K562 (cell line): Measurements from ENCODE around the gene CAMK1D. TPM values are rescaled to one million over a fixed set of nuclear protein-coding genes. Genes with fewer than 3 reads are reported as not detected.

Source experiments
- HCFC1 ChIP-seq: IDR thresholded peaks from 2 replicates; pipeline ENCODE4 v1.6.1; 2012; ENCODE audit warnings: low read depth, low read length, improper control_type of control experiment
- NRF1 ChIP-seq, 2 experiments: fragments of 450-650 bp; IDR thresholded peaks in 1 of 2; conservative IDR thresholded peaks in 1 of 2; 2 replicates each; pipeline ENCODE4 v1.6.1; 2014; ENCODE audit warnings: mild to moderate bottlenecking in 2 of 2
- SP1 ChIP-seq: sonication (generic); formaldehyde crosslinking; IDR thresholded peaks from 2 replicates; pipeline ENCODE4 v1.8.1; 2022; ENCODE audit warnings: mild to moderate bottlenecking, missing genetic modification reagents
- XRCC5 ChIP-seq: fragments of 200-400 bp; formaldehyde crosslinking; IDR thresholded peaks from 2 replicates; pipeline ENCODE4 v1.6.1; 2017; ENCODE audit warnings: low read depth, mild to moderate bottlenecking, low read length
- ZNF644 ChIP-seq: fragments of 200-800 bp; sonication (Bioruptor generic); IDR thresholded peaks from 2 replicates; pipeline ENCODE4 v1.6.1; 2016; ENCODE audit warnings: low read depth, missing genetic modification characterization, missing compliant biosample characterization
- polyA plus RNA-seq, 8 experiments: library from polyadenylated mRNA; depleted of rRNA in 4 of 8; stranded (reverse) in 5 of 8; unstranded in 3 of 8; fragments of >200 nt; fragmentation: Nextera tagmentation in 2 of 8; fragmentation: Illumina TruSeq in 1 of 8; extraction: Ambion mirVana in 2 of 8; extraction: Trizol in 1 of 8; gene quantifications; 2 replicates each; pipeline versions ENCODE4 v1.2.1 to v1.2.3, GENCODE V29; 2011 to 2014; ENCODE audit warnings: inconsistent platforms in 1 of 8, missing spikeins in 1 of 8
- total RNA-seq, 7 experiments: library from RNA; depleted of rRNA in 6 of 7; stranded (reverse); fragments of >200 nt in 6 of 7; fragmentation: Illumina TruSeq in 2 of 7; extraction: Trizol in 2 of 7; gene quantifications; 2 replicates each; pipeline versions ENCODE4 v1.2.1 to v1.2.3, GENCODE V29; 2011 to 2021; ENCODE audit warnings: low replicate concordance in 1 of 7
- TF ChIP-seq, protein P1 (sequence below), 2 experiments: fragments of 450-650 bp in 1 of 2; sonication (generic) in 1 of 2; formaldehyde crosslinking in 1 of 2; IDR thresholded peaks; 2 replicates each; pipeline versions ENCODE4 v1.7.1 to v1.9.0; 2016 to 2022; ENCODE audit warnings: inconsistent platforms in 1 of 2, mild to moderate bottlenecking in 1 of 2, missing genetic modification reagents in 1 of 2
- TF ChIP-seq, protein P2 (sequence below): fragments of 250-450 bp; sonication (Bioruptor Pico); IDR thresholded peaks from 2 replicates; pipeline ENCODE4 v1.4.0; 2020; ENCODE audit warnings: mild to moderate bottlenecking, moderate library complexity
- TF ChIP-seq, protein P3 (sequence below): fragments of 450-650 bp; IDR thresholded peaks from 2 replicates; pipeline ENCODE4 v1.7.1; 2018; ENCODE audit warnings: mild to moderate bottlenecking, low read depth; ENCODE audit not compliant: partially characterized antibody
- TF ChIP-seq, protein P4 (sequence below): fragments of 200-800 bp; sonication (Bioruptor generic); IDR thresholded peaks from 2 replicates; pipeline ENCODE4 v1.6.1; 2017; ENCODE audit warnings: missing genetic modification characterization, missing compliant biosample characterization
- TF ChIP-seq, protein P5 (sequence below): fragments of 450-650 bp; IDR thresholded peaks from one replicate; pipeline ENCODE4 v1.6.1; 2018; ENCODE audit warnings: mild to moderate bottlenecking, moderate library complexity; ENCODE audit not compliant: partially characterized antibody

The CAMK1D gene
- total and polyA plus RNA-seq, 9 of the 15 experiments (the other 6 are each of a cell fraction or from before 2014, with no cell fraction given) = 0.12 to 0.24 (median 0.20) TPM; not detected in 5

DNA sequence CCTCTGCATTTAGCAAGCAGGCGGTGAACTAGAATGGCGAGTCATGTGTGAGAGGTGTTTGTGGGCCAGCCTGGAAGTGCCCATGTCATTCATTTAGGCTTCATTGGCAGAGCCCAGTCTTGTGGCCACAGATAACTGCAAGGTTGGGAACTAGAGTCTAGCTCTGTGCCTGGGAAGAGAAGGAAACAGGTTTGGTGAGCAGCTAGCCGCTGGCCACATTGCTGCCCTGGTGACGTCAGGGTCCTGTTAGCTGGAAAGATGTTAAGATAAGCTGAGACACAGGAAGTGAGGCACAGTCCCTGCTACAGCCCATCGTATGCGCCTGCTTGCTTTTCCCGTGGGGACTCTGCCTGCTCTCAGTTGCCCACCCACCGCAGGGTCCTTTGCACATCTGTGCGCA lies 185.5 kb downstream of the CAMK1D start (continued):
- TF ChIP-seq, protein P1, sequence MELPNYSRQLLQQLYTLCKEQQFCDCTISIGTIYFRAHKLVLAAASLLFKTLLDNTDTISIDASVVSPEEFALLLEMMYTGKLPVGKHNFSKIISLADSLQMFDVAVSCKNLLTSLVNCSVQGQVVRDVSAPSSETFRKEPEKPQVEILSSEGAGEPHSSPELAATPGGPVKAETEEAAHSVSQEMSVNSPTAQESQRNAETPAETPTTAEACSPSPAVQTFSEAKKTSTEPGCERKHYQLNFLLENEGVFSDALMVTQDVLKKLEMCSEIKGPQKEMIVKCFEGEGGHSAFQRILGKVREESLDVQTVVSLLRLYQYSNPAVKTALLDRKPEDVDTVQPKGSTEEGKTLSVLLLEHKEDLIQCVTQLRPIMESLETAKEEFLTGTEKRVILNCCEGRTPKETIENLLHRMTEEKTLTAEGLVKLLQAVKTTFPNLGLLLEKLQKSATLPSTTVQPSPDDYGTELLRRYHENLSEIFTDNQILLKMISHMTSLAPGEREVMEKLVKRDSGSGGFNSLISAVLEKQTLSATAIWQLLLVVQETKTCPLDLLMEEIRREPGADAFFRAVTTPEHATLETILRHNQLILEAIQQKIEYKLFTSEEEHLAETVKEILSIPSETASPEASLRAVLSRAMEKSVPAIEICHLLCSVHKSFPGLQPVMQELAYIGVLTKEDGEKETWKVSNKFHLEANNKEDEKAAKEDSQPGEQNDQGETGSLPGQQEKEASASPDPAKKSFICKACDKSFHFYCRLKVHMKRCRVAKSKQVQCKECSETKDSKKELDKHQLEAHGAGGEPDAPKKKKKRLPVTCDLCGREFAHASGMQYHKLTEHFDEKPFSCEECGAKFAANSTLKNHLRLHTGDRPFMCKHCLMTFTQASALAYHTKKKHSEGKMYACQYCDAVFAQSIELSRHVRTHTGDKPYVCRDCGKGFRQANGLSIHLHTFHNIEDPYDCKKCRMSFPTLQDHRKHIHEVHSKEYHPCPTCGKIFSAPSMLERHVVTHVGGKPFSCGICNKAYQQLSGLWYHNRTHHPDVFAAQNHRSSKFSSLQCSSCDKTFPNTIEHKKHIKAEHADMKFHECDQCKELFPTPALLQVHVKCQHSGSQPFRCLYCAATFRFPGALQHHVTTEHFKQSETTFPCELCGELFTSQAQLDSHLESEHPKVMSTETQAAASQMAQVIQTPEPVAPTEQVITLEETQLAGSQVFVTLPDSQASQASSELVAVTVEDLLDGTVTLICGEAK (IDR thresholded peaks at IDR 0.05) = no peak
- TF ChIP-seq, protein P1 (CRISPR knock-in tag; IDR thresholded peaks at IDR 0.05) = no peak
- TF ChIP-seq ZNF644 (tag) = no peak
- TF ChIP-seq, protein P2, sequence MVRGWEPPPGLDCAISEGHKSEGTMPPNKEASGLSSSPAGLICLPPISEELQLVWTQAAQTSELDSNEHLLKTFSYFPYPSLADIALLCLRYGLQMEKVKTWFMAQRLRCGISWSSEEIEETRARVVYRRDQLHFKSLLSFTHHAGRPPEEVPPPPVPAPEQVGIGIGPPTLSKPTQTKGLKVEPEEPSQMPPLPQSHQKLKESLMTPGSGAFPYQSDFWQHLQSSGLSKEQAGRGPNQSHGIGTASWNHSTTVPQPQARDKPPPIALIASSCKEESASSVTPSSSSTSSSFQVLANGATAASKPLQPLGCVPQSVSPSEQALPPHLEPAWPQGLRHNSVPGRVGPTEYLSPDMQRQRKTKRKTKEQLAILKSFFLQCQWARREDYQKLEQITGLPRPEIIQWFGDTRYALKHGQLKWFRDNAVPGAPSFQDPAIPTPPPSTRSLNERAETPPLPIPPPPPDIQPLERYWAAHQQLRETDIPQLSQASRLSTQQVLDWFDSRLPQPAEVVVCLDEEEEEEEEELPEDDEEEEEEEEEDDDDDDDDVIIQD (CRISPR knock-in tag) = no peak
- no peak for TF ChIP-seq NRF1 (conservative IDR thresholded peaks at IDR 0.05 in 1 of 2, IDR thresholded peaks at IDR 0.05 in 1 of 2)
- TF ChIP-seq, protein P3, sequence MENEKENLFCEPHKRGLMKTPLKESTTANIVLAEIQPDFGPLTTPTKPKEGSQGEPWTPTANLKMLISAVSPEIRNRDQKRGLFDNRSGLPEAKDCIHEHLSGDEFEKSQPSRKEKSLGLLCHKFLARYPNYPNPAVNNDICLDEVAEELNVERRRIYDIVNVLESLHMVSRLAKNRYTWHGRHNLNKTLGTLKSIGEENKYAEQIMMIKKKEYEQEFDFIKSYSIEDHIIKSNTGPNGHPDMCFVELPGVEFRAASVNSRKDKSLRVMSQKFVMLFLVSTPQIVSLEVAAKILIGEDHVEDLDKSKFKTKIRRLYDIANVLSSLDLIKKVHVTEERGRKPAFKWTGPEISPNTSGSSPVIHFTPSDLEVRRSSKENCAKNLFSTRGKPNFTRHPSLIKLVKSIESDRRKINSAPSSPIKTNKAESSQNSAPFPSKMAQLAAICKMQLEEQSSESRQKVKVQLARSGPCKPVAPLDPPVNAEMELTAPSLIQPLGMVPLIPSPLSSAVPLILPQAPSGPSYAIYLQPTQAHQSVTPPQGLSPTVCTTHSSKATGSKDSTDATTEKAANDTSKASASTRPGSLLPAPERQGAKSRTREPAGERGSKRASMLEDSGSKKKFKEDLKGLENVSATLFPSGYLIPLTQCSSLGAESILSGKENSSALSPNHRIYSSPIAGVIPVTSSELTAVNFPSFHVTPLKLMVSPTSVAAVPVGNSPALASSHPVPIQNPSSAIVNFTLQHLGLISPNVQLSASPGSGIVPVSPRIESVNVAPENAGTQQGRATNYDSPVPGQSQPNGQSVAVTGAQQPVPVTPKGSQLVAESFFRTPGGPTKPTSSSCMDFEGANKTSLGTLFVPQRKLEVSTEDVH = no peak
- TF ChIP-seq, protein P4, sequence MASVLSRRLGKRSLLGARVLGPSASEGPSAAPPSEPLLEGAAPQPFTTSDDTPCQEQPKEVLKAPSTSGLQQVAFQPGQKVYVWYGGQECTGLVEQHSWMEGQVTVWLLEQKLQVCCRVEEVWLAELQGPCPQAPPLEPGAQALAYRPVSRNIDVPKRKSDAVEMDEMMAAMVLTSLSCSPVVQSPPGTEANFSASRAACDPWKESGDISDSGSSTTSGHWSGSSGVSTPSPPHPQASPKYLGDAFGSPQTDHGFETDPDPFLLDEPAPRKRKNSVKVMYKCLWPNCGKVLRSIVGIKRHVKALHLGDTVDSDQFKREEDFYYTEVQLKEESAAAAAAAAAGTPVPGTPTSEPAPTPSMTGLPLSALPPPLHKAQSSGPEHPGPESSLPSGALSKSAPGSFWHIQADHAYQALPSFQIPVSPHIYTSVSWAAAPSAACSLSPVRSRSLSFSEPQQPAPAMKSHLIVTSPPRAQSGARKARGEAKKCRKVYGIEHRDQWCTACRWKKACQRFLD (CRISPR knock-in tag) = no peak
- TF ChIP-seq SP1 (CRISPR knock-in tag) = no peak
- no peak for TF ChIP-seq XRCC5
- TF ChIP-seq, protein P5, sequence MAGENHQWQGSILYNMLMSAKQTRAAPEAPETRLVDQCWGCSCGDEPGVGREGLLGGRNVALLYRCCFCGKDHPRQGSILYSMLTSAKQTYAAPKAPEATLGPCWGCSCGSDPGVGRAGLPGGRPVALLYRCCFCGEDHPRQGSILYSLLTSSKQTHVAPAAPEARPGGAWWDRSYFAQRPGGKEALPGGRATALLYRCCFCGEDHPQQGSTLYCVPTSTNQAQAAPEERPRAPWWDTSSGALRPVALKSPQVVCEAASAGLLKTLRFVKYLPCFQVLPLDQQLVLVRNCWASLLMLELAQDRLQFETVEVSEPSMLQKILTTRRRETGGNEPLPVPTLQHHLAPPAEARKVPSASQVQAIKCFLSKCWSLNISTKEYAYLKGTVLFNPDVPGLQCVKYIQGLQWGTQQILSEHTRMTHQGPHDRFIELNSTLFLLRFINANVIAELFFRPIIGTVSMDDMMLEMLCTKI = no peak
- TF ChIP-seq HCFC1 = no peak
